Measurements from ENCODE around the gene TRIM71. TPM values are rescaled to one million over a fixed set of nuclear protein-coding genes. Genes with fewer than 3 reads are reported as not detected.

TRIM71 gene
- total RNA-seq, 4 donors from 2014 or later = not detected

DNA sequence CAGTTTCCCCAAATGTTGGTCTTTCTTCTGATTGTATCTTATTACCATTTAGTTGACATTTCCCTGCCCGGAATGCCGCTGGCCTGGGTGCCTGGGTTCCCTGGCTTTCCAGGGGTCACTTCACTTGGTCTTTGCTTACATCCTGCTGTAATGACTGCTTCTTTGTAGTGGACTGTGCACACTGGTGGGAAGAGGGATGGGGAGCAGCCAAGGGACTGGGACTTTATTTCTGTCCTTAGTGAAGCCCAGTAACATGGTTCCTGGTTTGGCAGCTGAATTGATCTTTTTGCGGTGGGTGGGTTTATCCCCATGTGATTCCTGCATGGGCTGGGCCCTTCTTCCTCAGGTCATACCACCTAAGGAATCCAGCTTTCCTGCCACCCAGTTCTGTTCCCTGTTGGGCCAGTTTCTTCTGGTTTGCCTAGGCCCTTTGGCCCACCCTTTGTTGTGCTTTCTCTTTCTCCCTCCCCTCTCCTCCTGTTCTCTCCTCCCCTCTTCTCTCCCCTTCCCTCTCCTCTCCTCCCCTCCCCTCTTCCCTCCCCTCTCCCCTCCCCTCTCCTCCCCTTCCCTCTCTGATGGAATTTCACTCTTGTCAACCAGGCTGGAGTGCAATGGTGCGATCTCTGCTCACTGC is 41.9 kb downstream of the TRIM71 start:
- no peaks in the 10 kb centered on the region for H3K36me3 ChIP-seq
- in situ Hi-C loops (cut with MboI; ENCODE audit: low pct_ligation_motif_present in 1 of 4, low pct_unique_long_range_greater_than_20kb in 1 of 4, low sequenced_read_pairs in 3 of 4) = no loop called here
- 83 to 93% methylated on average over 3 to 4 of the region's 4 CpGs for WGBS, 2 donors (ENCODE audit: low coverage in 1 of 2)
- H3K9me3 ChIP-seq = no peaks in the 10 kb centered on the region
- TF ChIP-seq POLR2AphosphoS5 (IDR thresholded peaks at IDR 0.05) (no peak), POLR2A (IDR thresholded peaks at IDR 0.05) (no peak), EP300 (IDR thresholded peaks at IDR 0.05; ENCODE audit: low read depth) (no peak), CTCF (IDR thresholded peaks at IDR 0.05) (no peak)
- no peak for DNase-seq
- H3K27me3 ChIP-seq = no peaks in the 10 kb centered on the region
- intact Hi-C loops (cut with DNase I; ENCODE audit: low total_unique reads) = no loop called here
- H3K27ac ChIP-seq = no peak overlapping the region
- no peak overlapping the region for H3K4me3 ChIP-seq
- no peaks in the 10 kb centered on the region for H3K4me1 ChIP-seq

GRCh38 chr3:32860499-32860898 is 42.7 kb downstream of the TRIM71 start:
- Histone ChIP-seq H3K4me1 (no peaks in the 10 kb centered on the region), H3K27ac (no peak overlapping the region), H3K36me3 (no peaks in the 10 kb centered on the region), H3K4me3 (no peak overlapping the region), H3K9me3 (no peaks in the 10 kb centered on the region), H3K27me3 (no peaks in the 10 kb centered on the region)
- intact Hi-C loops (cut with DNase I; ENCODE audit: low total_unique reads) = no loop called here
- no peak for TF ChIP-seq CTCF (IDR thresholded peaks at IDR 0.05)
- no peak for TF ChIP-seq EP300 (IDR thresholded peaks at IDR 0.05; ENCODE audit: low read depth)
- TF ChIP-seq POLR2AphosphoS5 (IDR thresholded peaks at IDR 0.05) = no peak
- TF ChIP-seq POLR2A (IDR thresholded peaks at IDR 0.05) = no peak
- DNase-seq = no peak
- in situ Hi-C loops (cut with MboI; ENCODE audit: low pct_ligation_motif_present in 1 of 4, low pct_unique_long_range_greater_than_20kb in 1 of 4, low sequenced_read_pairs in 3 of 4) = no loop called here
- WGBS, 2 donors (ENCODE audit: low coverage in 1 of 2) = 82 to 100% methylated on average over 1 to 4 of the region's 4 CpGs

GRCh38 chr3:32861681-32862080 is 43.9 kb downstream of the TRIM71 start:
- in situ Hi-C loops (cut with MboI; ENCODE audit: low pct_ligation_motif_present in 1 of 4, low pct_unique_long_range_greater_than_20kb in 1 of 4, low sequenced_read_pairs in 3 of 4) = no loop called here
- no peak overlapping the region for H3K27ac ChIP-seq
- WGBS, 2 donors (ENCODE audit: low coverage in 1 of 2) = 78 to 100% methylated on average over 2 to 5 of the region's 5 CpGs
- no peaks in the 10 kb centered on the region for H3K27me3 ChIP-seq
- H3K4me3 ChIP-seq = no peak overlapping the region
- intact Hi-C loops (cut with DNase I; ENCODE audit: low total_unique reads) = no loop called here
- DNase-seq = no peak
- TF ChIP-seq POLR2AphosphoS5 (IDR thresholded peaks at IDR 0.05) = no peak
- H3K4me1 ChIP-seq = no peaks in the 10 kb centered on the region
- no peaks in the 10 kb centered on the region for H3K9me3 ChIP-seq
- no peaks in the 10 kb centered on the region for H3K36me3 ChIP-seq

DNA sequence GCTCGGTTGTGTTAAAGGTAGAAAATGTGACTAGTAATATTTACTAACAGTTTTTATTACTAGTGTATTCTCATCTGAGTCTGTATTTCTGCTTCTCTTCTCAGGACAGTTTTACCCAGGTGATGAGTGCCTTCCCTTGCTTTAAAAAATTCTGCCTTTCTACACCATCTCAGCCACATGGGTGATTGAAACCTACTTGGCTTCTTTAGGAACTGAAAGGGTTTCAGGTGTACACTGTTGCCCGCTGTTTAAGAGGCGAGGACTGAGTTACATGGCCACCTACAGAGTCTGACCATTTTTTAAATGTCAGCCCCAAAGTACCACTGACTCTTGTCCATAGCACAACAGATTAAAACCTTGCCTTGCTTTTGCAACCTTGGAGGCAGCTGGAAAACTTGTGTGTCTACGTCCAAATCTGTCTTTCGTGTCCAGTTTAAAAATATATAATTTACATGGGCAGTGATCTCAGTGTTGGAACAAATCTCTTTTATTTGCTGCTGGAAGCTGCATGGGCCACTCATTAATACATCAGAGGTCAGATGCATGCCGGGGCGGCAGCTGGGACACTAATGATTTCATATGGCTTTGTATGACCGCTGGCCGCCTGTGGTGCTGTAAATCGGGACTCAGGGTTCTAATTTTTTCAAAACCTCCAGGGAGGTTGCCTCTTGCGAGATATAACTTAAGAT is 44.6 kb downstream of the TRIM71 start:
- TF ChIP-seq CTCF (IDR thresholded peaks at IDR 0.05) (no peak), POLR2A (IDR thresholded peaks at IDR 0.05) (no peak), EP300 (IDR thresholded peaks at IDR 0.05; ENCODE audit: low read depth) (no peak), POLR2AphosphoS5 (IDR thresholded peaks at IDR 0.05) (no peak)
- H3K36me3 ChIP-seq = no peaks in the 10 kb centered on the region
- intact Hi-C loops (cut with DNase I; ENCODE audit: low total_unique reads) (no loop called here), in situ Hi-C loops (cut with MboI; ENCODE audit: low pct_ligation_motif_present in 1 of 4, low pct_unique_long_range_greater_than_20kb in 1 of 4, low sequenced_read_pairs in 3 of 4) (no loop called here)
- WGBS, 2 donors (ENCODE audit: low coverage in 1 of 2) = 65 to 80% methylated on average over 6 to 11 of the region's 11 CpGs
- H3K9me3 ChIP-seq = no peaks in the 10 kb centered on the region
- no peaks in the 10 kb centered on the region for H3K27me3 ChIP-seq
- no peak overlapping the region for H3K4me3 ChIP-seq
- no peak for DNase-seq
- no peaks in the 10 kb centered on the region for H3K4me1 ChIP-seq
- H3K27ac ChIP-seq = no peak overlapping the region

Data from transverse colon (tissue), 4 donors.